Measurements from ENCODE around the gene CEACAM7.
A peak's percentile ranks its signal among the peaks of the same experiment; 100 is the strongest.

Gene CEACAM7

GRCh38 chr19:41656756-41657155 is 31.3 kb downstream of the CEACAM7 start:
- DNase-seq (ENCODE audit: low spot score): peak; percentile 8

- no peak for DNase-seq (ENCODE audit: low spot score)
Observed at GRCh38 chr19:41652250-41652649, 35.8 kb downstream of the CEACAM7 start.

GRCh38 chr19:41649827-41650226 is 38.2 kb downstream of the CEACAM7 start:
- no peak for DNase-seq (ENCODE audit: low spot score)

- DNase-seq (ENCODE audit: low spot score): no peak
Observed at GRCh38 chr19:41646589-41647204, 41.4 kb downstream of the CEACAM7 start.

GRCh38 chr19:41641879-41642485 is 46.1 kb downstream of the CEACAM7 start:
- peak; percentile 71 for DNase-seq (ENCODE audit: low spot score)

GRCh38 chr19:41638641-41639081 is 49.4 kb downstream of the CEACAM7 start:
- no peak for DNase-seq (ENCODE audit: low spot score)

- no peak for DNase-seq (ENCODE audit: low spot score)
Observed at GRCh38 chr19:41637484-41637883, 50.6 kb downstream of the CEACAM7 start.

- no peak for DNase-seq (ENCODE audit: low spot score)
Observed at GRCh38 chr19:41627966-41628675, 59.9 kb downstream of the CEACAM7 start.

- no peak for DNase-seq (ENCODE audit: low spot score)
Observed at GRCh38 chr19:41626877-41627276, 61.2 kb downstream of the CEACAM7 start, which contains the start of gene CEACAM4. Gene CEACAM4, minus strand, starts transcription at chr19:41627074. Its CDS starts 111 bp downstream, at chr19:41626963.

GRCh38 chr19:41626278-41626677 is 61.8 kb downstream of the CEACAM7 start:
- DNase-seq (ENCODE audit: low spot score): no peak

- no peak for DNase-seq (ENCODE audit: low spot score)
Observed at GRCh38 chr19:41624937-41625336, 63.1 kb downstream of the CEACAM7 start.

- DNase-seq (ENCODE audit: low spot score): no peak
Observed at GRCh38 chr19:41624515-41624914, 63.6 kb downstream of the CEACAM7 start.

GRCh38 chr19:41623360-41623759 is 64.7 kb downstream of the CEACAM7 start:
- DNase-seq (ENCODE audit: low spot score): no peak

All from CD4-positive, alpha-beta T cell treated with Interleukin-6 at 100 ng/mL for 8 hours (primary cell).